Neural progenitor cell (in vitro differentiated cells): Measurements from ENCODE around the gene EFHD1. TPM values are rescaled to one million over a fixed set of nuclear protein-coding genes. Genes with fewer than 3 reads are reported as not detected.
A peak's percentile ranks its signal among the peaks of the same experiment; 100 is the strongest.

Source experiments
- DNase-seq: peaks from one replicate; pipeline ENCODE4 v3.0.0-alpha.2; 2016; ENCODE audit warnings: low spot score
- H2AFZ ChIP-seq: fragments of 200-600 bp; sonication (generic); replicated peaks from 2 replicates; pipeline ENCODE4 v1.6.1; 2016; ENCODE audit warnings: antibody characterized with exemption
- H3F3A ChIP-seq: fragments of 200-600 bp; sonication (generic); 2 replicates; pipeline ENCODE4 v1.6.1; 2016; ENCODE audit warnings: antibody characterized with exemption, low read depth
- H3K27ac ChIP-seq: fragments of 200-600 bp; sonication (generic); 2 replicates; pipeline ENCODE4 v1.5.1; 2016; ENCODE audit warnings: mild to moderate bottlenecking
- H3K27me3 ChIP-seq: fragments of 200-600 bp; sonication (generic); 2 replicates; pipeline ENCODE4 v1.6.1; 2016; ENCODE audit warnings: mild to moderate bottlenecking, moderate library complexity
- H3K36me3 ChIP-seq: fragments of 200-600 bp; sonication (generic); 2 replicates; pipeline ENCODE4 v1.5.1; 2016
- H3K4me1 ChIP-seq: fragments of 200-600 bp; sonication (generic); 2 replicates; pipeline ENCODE4 v1.6.1; 2016; ENCODE audit warnings: mixed run types
- H3K4me2 ChIP-seq: fragments of 200-600 bp; sonication (generic); 2 replicates; pipeline ENCODE4 v1.6.1; 2016
- H3K4me3 ChIP-seq: fragments of 200-600 bp; sonication (generic); 2 replicates; pipeline ENCODE4 v1.5.1; 2016
- H3K79me2 ChIP-seq: fragments of 200-600 bp; sonication (generic); 2 replicates; pipeline ENCODE4 v1.6.1; 2016; ENCODE audit warnings: low read depth
- H3K9ac ChIP-seq: fragments of 200-600 bp; sonication (generic); 2 replicates; pipeline ENCODE4 v1.6.1; 2016
- H3K9me3 ChIP-seq: fragments of 200-600 bp; sonication (generic); 2 replicates; pipeline ENCODE4 v1.5.1; 2016; ENCODE audit warnings: low read depth
- H4K20me1 ChIP-seq: fragments of 200-600 bp; sonication (generic); 2 replicates; pipeline ENCODE4 v1.6.1; 2016; ENCODE audit warnings: low read depth
- H3K27ac Mint-ChIP-seq: 3 replicates; pipeline ENCODE4 v1.8.0; 2021; ENCODE audit warnings: mixed read lengths
- H3K27me3 Mint-ChIP-seq: 2 replicates; pipeline ENCODE4 v1.8.0; 2022; ENCODE audit warnings: low read depth, mild to moderate bottlenecking, inconsistent platforms, moderate library complexity, mixed read lengths; ENCODE audit not compliant: insufficient read depth
- H3K36me3 Mint-ChIP-seq: 3 replicates; pipeline ENCODE4 v1.8.0; 2021; ENCODE audit warnings: mixed read lengths
- H3K4me1 Mint-ChIP-seq: 3 replicates; pipeline ENCODE4 v1.8.0; 2021; ENCODE audit warnings: mixed read lengths
- H3K4me3 Mint-ChIP-seq: 3 replicates; pipeline ENCODE4 v1.8.0; 2021; ENCODE audit warnings: mild to moderate bottlenecking, moderate library complexity, mixed read lengths
- H3K9me3 Mint-ChIP-seq: 3 replicates; pipeline ENCODE4 v1.8.0; 2020; ENCODE audit warnings: mixed read lengths
- EZH2 ChIP-seq: fragments of 200-600 bp; sonication (generic); IDR thresholded peaks from 2 replicates; pipeline ENCODE4 v1.6.1; 2017; ENCODE audit warnings: antibody characterized with exemption, mild to moderate bottlenecking, moderate library complexity
- EZH2phosphoT487 ChIP-seq: fragments of 200-600 bp; sonication (generic); IDR thresholded peaks from 2 replicates; pipeline ENCODE4 v1.6.1; 2017; ENCODE audit warnings: antibody characterized with exemption
- total RNA-seq: library from RNA; depleted of rRNA; stranded (reverse); fragments of >200 nt; gene quantifications from 2 replicates; pipeline ENCODE4 v1.2.3, GENCODE V29; 2015; ENCODE audit warnings: low replicate concordance
- TF ChIP-seq, protein P1 (sequence below): fragments of 200-600 bp; sonication (generic); IDR thresholded peaks from 2 replicates; pipeline ENCODE4 v1.5.1; 2017; ENCODE audit warnings: antibody characterized with exemption, mild to moderate bottlenecking

Gene EFHD1
- total RNA-seq, 1 donor from 2014 or later, result 5.9 TPM

DNA sequence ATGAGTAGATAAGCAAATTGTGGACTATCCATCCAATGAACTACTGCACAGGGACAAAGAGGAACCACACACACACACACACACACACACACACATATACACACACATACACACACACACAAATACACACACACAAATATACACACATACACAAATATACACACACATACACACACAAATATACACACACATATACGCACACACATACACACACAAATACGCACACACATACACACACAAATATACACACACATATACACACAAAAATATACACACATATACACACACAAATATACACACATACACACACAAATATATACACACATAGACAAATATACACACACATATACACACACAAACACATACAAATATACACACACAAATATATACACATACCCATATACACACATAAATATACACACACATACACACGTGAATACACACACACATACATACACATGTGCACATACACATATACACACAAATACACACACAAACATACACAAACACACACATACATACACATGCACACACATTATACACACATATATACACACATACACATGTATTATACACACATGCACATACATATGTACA lies 19.8 kb upstream of the EFHD1 start:
- no peaks in the 10 kb centered on the region for H3K4me1 ChIP-seq
- Mint-ChIP-seq H3K4me3 (peak overlapping the region; percentile 5), H3K4me1 (peaks cover 2% of the 10 kb centered on the region)

DNA sequence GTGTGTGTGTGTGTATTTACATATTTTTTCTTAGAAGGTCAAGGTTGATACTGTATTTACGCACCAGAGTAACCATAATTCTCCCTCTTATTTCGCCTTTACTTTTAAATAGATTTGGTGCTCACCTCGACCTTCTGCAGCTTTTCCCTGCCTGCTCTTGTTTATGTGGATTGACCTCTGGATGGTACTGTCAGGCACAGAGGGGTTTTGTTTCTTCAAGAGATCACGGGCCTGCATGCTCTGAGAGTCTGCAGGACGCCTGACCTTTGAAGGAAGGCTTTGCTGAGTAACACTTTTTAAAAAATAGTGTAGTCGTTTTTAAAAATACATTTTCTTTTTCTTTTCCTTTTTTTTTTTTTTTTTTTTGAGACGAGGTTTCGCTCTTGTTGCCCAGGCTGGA lies 18.1 kb upstream of the EFHD1 start:
- Histone ChIP-seq H3K4me1 (no peaks in the 10 kb centered on the region), H3F3A (no peaks in the 10 kb centered on the region), H3K4me3 (no peak overlapping the region), H3K27me3 (no peaks in the 10 kb centered on the region), H3K9ac (no peak overlapping the region), H3K79me2 (no peaks in the 10 kb centered on the region), H3K27ac (no peak overlapping the region), H4K20me1 (no peaks in the 10 kb centered on the region), H2AFZ (no peak overlapping the region), H3K4me2 (no peak overlapping the region), H3K9me3 (no peaks in the 10 kb centered on the region), H3K36me3 (no peaks in the 10 kb centered on the region)
- Mint-ChIP-seq H3K27me3 (peaks cover 9% of the 10 kb centered on the region), H3K4me3 (no peak overlapping the region), H3K9me3 (no peaks in the 10 kb centered on the region), H3K27ac (no peak overlapping the region), H3K4me1 (peaks cover 2% of the 10 kb centered on the region), H3K36me3 (no peaks in the 10 kb centered on the region)
- no peak for DNase-seq
- TF ChIP-seq, protein P1, sequence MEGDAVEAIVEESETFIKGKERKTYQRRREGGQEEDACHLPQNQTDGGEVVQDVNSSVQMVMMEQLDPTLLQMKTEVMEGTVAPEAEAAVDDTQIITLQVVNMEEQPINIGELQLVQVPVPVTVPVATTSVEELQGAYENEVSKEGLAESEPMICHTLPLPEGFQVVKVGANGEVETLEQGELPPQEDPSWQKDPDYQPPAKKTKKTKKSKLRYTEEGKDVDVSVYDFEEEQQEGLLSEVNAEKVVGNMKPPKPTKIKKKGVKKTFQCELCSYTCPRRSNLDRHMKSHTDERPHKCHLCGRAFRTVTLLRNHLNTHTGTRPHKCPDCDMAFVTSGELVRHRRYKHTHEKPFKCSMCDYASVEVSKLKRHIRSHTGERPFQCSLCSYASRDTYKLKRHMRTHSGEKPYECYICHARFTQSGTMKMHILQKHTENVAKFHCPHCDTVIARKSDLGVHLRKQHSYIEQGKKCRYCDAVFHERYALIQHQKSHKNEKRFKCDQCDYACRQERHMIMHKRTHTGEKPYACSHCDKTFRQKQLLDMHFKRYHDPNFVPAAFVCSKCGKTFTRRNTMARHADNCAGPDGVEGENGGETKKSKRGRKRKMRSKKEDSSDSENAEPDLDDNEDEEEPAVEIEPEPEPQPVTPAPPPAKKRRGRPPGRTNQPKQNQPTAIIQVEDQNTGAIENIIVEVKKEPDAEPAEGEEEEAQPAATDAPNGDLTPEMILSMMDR, result no peak
- TF ChIP-seq EZH2 (no peak), EZH2phosphoT487 (no peak)

More for the DNA sequence above, 19.8 kb upstream of the EFHD1 start:
- no peaks in the 10 kb centered on the region for H3K36me3 ChIP-seq
- H3K27me3 ChIP-seq, result no peaks in the 10 kb centered on the region
- H3K27me3 Mint-ChIP-seq, result peaks cover 9% of the 10 kb centered on the region
- H3K4me3 ChIP-seq, result no peak overlapping the region
- no peak overlapping the region for H3K4me2 ChIP-seq
- no peaks in the 10 kb centered on the region for H3K9me3 Mint-ChIP-seq
- no peak overlapping the region for H3K27ac ChIP-seq
- no peaks in the 10 kb centered on the region for H3K79me2 ChIP-seq
- no peak overlapping the region for H2AFZ ChIP-seq
- no peak for DNase-seq
- no peaks in the 10 kb centered on the region for H4K20me1 ChIP-seq
- H3K27ac Mint-ChIP-seq, result peak overlapping the region; percentile 53
- no peaks in the 10 kb centered on the region for H3K9me3 ChIP-seq
- no peaks in the 10 kb centered on the region for H3F3A ChIP-seq
- TF ChIP-seq EZH2 (no peak), EZH2phosphoT487 (no peak)
- TF ChIP-seq, protein P1, result no peak
- no peaks in the 10 kb centered on the region for H3K36me3 Mint-ChIP-seq
- no peak overlapping the region for H3K9ac ChIP-seq

- DNase-seq, result no peak
- Histone ChIP-seq H3K79me2 (no peaks in the 10 kb centered on the region), H4K20me1 (no peaks in the 10 kb centered on the region), H2AFZ (no peak overlapping the region), H3K9me3 (no peaks in the 10 kb centered on the region), H3K27me3 (no peaks in the 10 kb centered on the region), H3K9ac (no peak overlapping the region), H3F3A (no peaks in the 10 kb centered on the region), H3K4me3 (no peak overlapping the region), H3K4me2 (no peak overlapping the region), H3K4me1 (peaks cover 8% of the 10 kb centered on the region), H3K36me3 (no peaks in the 10 kb centered on the region), H3K27ac (no peak overlapping the region)
- Mint-ChIP-seq H3K36me3 (no peaks in the 10 kb centered on the region), H3K27me3 (peaks cover 5% of the 10 kb centered on the region), H3K4me3 (no peak overlapping the region), H3K9me3 (no peaks in the 10 kb centered on the region), H3K27ac (no peak overlapping the region), H3K4me1 (peaks cover 4% of the 10 kb centered on the region)
- TF ChIP-seq, protein P1, result no peak
- no peak for TF ChIP-seq EZH2phosphoT487
These were observed 12.2 kb upstream of the EFHD1 start for GRCh38 chr2:232621186-232621585.
